Measurements from ENCODE around the gene LRMDA. TPM values are rescaled to one million over a fixed set of nuclear protein-coding genes. Genes with fewer than 3 reads are reported as not detected.

LRMDA gene
- total RNA-seq, 4 donors from 2014 or later, result 1.4 to 23.1 (median 3.6) TPM

GRCh38 chr10:75648351-75648750, 216.9 kb downstream of the LRMDA start:
- Histone ChIP-seq H3K36me3 (no peaks in the 10 kb centered on the region), H3K27me3 (no peaks in the 10 kb centered on the region), H3K27ac (no peak overlapping the region), H3K4me1 (no peaks in the 10 kb centered on the region), H3K4me3 (no peak overlapping the region), H3K9me3 (no peaks in the 10 kb centered on the region)
- TF ChIP-seq CTCF (IDR thresholded peaks at IDR 0.05), result no peak
- TF ChIP-seq POLR2A (IDR thresholded peaks at IDR 0.05), result no peak
- DNase-seq, result no peak

- Histone ChIP-seq H3K27me3 (no peaks in the 10 kb centered on the region), H3K36me3 (no peaks in the 10 kb centered on the region), H3K4me3 (no peak overlapping the region), H3K4me1 (no peaks in the 10 kb centered on the region), H3K27ac (no peak overlapping the region), H3K9me3 (no peaks in the 10 kb centered on the region)
- no peak for TF ChIP-seq POLR2A (IDR thresholded peaks at IDR 0.05)
- no peak for TF ChIP-seq CTCF (IDR thresholded peaks at IDR 0.05)
- no peak for DNase-seq
Observed at GRCh38 chr10:75648854-75649253, 217.4 kb downstream of the LRMDA start.

GRCh38 chr10:75649466-75649865, 218.0 kb downstream of the LRMDA start:
- no peak for TF ChIP-seq CTCF (IDR thresholded peaks at IDR 0.05)
- TF ChIP-seq POLR2A (IDR thresholded peaks at IDR 0.05), result no peak
- Histone ChIP-seq H3K9me3 (no peaks in the 10 kb centered on the region), H3K4me1 (no peaks in the 10 kb centered on the region), H3K27me3 (no peaks in the 10 kb centered on the region), H3K27ac (no peak overlapping the region), H3K4me3 (no peak overlapping the region), H3K36me3 (no peaks in the 10 kb centered on the region)
- DNase-seq, result no peak

- no peak overlapping the region for H3K4me3 ChIP-seq
Observed at GRCh38 chr10:75650648-75651047, 219.2 kb downstream of the LRMDA start.

GRCh38 chr10:75651417-75651816, 220.0 kb downstream of the LRMDA start:
- no peak for DNase-seq
- TF ChIP-seq POLR2A (IDR thresholded peaks at IDR 0.05), result no peak
- TF ChIP-seq CTCF (IDR thresholded peaks at IDR 0.05), result peak in 3 of 6 experiments; percentile 26 to 41 (median 36)

More at GRCh38 chr10:75650648-75651047, 219.2 kb downstream of the LRMDA start:
- H3K9me3 ChIP-seq, result no peaks in the 10 kb centered on the region
- H3K4me1 ChIP-seq, result no peaks in the 10 kb centered on the region
- H3K27me3 ChIP-seq, result no peaks in the 10 kb centered on the region
- H3K27ac ChIP-seq, result no peak overlapping the region
- no peaks in the 10 kb centered on the region for H3K36me3 ChIP-seq
- DNase-seq, result no peak
- TF ChIP-seq CTCF (IDR thresholded peaks at IDR 0.05), result no peak
- TF ChIP-seq POLR2A (IDR thresholded peaks at IDR 0.05), result no peak

GRCh38 chr10:75652146-75652740, 220.8 kb downstream of the LRMDA start:
- no peaks in the 10 kb centered on the region for H3K4me1 ChIP-seq

More at GRCh38 chr10:75651417-75651816, 220.0 kb downstream of the LRMDA start:
- H3K4me1 ChIP-seq, result no peaks in the 10 kb centered on the region
- H3K36me3 ChIP-seq, result no peaks in the 10 kb centered on the region
- no peak overlapping the region for H3K27ac ChIP-seq
- H3K9me3 ChIP-seq, result no peaks in the 10 kb centered on the region
- H3K27me3 ChIP-seq, result no peaks in the 10 kb centered on the region
- H3K4me3 ChIP-seq, result no peak overlapping the region

More at GRCh38 chr10:75652146-75652740, 220.8 kb downstream of the LRMDA start:
- H3K27ac ChIP-seq, result no peak overlapping the region
- H3K36me3 ChIP-seq, result no peaks in the 10 kb centered on the region
- TF ChIP-seq CTCF (IDR thresholded peaks at IDR 0.05), result no peak
- no peak for TF ChIP-seq POLR2A (IDR thresholded peaks at IDR 0.05)
- no peak overlapping the region for H3K4me3 ChIP-seq
- H3K9me3 ChIP-seq, result no peaks in the 10 kb centered on the region
- DNase-seq, result no peak
- H3K27me3 ChIP-seq, result no peaks in the 10 kb centered on the region
